ENCODE measurements around the gene FGF13. TPM values are rescaled to one million over a fixed set of nuclear protein-coding genes. Genes with fewer than 3 reads are reported as not detected.

Gene FGF13
- 25.3 TPM for total RNA-seq (ENCODE audit: insufficient read depth, low replicate concordance)

DNA sequence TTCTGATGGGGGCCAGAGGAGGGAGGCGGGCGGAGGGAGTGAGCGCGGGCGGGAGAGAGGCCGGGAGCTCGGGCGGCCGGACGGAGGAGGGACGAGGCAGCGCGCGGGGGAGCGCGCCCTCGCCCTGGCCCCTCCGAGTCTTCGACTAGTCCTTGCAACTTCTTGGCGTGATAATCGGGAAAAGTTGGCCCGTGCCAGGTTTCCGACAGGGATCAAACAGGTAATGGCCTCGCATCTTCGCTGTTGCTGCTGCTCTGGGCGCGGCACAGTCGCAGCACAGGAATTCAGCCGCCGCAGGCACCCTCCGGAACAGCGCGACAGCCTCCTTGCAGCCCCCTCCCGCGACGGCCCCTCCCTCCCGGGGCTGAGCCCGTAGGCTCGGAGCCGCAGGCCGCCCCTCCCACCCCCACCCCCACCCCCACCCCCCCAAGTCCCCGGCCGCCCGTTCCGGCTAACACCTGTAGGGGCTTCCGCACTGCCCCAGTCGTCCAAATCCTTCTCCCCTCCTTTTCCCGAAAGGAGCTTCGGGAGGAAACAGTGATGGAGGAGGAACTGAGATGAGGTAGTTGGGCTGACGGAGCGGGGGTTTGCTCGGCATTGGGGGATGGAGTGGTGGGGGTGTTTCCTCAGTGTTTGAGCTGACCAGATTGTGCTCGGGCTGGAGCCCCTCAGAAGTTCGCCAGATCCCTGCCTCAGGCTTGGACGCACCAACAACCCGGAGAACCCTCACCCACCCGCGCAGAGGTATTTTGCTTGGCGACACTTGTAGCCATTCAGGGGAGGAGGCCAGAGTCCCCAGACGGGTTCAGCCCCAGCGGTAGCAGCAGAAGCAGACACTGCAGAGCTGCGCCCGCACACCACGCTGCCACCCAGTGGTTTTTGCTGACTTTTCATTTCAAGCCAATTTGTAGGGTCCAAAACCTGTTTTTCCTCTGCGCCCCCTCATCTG lies at the start of gene FGF13:
FGF13 (minus strand) TSS at position 319 of the 949 bp plus-strand sequence. CDS start 714 bp downstream, outside the sequence.
- peak; percentile 57 for DNase-seq (ENCODE audit: low spot score)

DNA sequence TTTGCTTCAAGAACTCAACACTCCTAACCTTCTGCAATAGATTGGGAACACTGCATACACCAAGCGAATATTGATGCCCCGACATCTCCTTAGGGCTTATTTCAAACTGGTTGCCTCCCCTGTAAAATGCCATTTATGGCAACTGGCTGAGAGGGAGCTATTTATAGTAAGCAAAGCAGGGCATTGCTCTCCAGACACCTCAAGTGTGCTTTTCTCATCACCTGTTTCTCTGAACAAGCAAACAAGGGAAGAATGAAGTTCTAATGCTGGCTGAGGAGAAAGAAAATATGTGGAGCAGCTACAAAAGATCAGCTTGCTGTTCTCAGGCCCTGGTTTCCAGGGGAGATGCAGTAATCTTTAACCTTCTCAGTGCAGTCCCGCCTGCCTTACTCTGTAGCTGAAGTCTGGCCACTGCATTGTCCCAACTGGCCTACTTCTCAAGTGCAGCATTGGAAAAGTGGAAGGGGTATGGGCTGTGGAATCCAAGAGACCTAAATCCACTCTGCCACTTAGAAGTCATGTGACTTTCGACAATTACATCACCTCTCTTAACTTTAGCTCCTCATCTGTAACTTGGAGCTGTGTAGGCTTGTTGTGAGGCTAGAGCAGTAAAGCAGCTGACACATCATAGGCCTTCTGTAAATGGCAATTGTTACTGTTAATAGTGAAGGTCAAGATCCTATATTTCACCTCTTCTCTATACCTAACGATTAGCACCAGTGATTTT lies 47.9 kb upstream of the FGF13 start:
- no peak for DNase-seq (ENCODE audit: low spot score)

- peak; percentile 47 for DNase-seq (ENCODE audit: low spot score)
Observed at GRCh38 chrX:138756234-138756633, 44.7 kb upstream of the FGF13 start.

DNA sequence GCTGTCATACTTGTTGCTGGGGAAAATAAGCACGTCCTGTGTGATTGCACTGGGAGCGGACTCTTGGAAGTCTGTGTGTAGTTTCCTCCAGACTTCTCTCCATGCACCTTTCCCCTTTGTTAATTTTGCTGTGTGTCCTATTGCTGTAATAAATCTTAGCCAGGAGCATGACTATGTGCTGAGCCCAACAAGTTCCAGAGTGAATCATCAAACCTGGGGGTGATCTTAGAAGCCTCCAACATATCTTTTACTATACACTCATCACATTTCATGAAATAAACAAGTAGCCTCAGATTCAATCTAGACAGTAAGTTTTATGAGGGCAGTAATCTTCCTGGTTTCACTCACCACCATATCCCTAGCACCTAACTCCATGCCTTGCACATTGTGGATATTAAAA lies 43.3 kb upstream of the FGF13 start:
- DNase-seq (ENCODE audit: low spot score) = no peak

DNA sequence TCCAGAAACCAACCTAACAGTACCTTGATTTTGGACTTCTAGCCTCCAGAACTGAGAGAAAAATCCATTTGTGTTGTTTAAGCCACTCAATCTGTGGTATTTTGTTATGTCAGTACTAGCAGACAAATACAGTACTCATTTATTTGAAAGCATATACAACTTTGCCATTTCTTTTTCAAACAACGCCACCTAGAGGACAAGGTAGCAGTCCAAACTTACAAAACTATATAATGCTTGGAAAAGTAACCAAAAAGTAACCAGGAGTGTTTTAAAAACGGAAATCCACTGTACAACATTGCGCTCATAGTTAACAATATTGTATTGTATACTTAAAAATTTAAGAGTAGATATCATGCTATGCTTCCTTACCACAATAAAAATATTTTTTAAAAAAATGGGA lies 37.0 kb upstream of the FGF13 start:
- DNase-seq (ENCODE audit: low spot score) = peak; percentile 15

- DNase-seq (ENCODE audit: low spot score) = peak; percentile 46
Observed at GRCh38 chrX:138745196-138745595, 33.7 kb upstream of the FGF13 start.

DNA sequence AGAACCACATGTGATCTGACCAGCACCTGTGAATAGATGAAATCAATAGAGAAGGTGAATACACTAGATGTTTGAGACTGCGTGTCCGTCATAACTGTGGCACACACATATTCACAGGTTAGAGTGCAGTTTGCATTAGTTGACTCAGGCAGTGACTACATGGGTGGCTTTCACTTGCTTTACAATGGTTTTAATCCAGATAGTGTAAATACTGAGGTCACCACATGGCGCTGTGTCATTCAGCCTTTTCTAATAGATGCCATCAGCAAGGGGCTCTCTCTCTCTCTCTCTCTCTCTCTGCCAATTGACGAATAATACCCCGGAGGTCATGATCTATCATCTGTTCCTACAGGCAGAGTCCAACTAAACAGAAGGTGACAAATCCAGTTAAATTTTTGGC lies 30.7 kb upstream of the FGF13 start:
- no peak for DNase-seq (ENCODE audit: low spot score)

GRCh38 chrX:138740341-138740740 lies 28.8 kb upstream of the FGF13 start:
- no peak for DNase-seq (ENCODE audit: low spot score)

GRCh38 chrX:138723301-138723700 lies 11.8 kb upstream of the FGF13 start:
- no peak for DNase-seq (ENCODE audit: low spot score)

DNA sequence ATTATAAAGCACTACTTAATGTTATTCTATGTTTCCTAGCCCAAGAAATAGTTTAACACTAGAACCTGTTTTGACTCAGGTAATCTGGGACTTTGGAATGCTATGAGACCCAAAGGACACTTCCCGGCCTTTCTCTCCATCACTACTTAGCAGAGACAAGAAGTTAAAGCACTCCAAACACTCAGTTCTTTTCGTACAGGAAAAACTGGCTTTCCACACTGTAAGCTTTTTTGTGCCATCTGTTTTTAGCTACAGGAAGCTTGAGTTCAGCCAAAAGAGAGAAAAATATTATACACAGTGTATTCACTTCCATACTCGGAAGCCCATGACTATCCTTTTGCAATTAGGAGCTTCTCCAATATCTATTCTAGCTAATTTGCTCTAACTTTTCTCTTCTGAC lies 7.9 kb upstream of the FGF13 start:
- peak; percentile 39 for DNase-seq (ENCODE audit: low spot score)

GRCh38 chrX:138718941-138719340 lies 7.4 kb upstream of the FGF13 start:
- DNase-seq (ENCODE audit: low spot score) = peak; percentile 53

DNA sequence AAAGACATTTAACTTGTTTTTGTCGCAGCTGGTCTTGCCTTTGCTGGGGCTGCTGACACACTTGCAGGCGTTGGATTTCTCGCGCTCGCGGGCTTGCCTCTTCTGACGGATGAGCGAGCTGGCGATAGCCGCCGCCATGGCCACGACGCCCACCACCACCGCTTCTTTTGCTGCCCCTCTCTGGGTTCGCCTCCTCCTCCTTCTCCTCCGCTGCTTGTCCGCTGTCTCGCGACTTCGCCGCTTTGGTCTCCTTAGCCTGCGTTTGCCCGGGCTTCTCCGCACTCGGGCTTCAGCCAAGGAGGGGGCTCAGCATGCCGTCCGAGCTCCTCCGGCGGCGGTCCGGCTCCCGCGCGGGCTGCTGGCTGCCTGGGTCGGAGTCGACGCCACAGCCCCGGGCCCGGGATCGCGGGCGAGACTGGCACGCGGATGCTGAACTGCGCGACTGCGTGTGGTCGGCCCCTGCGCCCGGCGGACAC lies 613 bp downstream of the FGF13 start:
- no peak for DNase-seq (ENCODE audit: low spot score)

DNA sequence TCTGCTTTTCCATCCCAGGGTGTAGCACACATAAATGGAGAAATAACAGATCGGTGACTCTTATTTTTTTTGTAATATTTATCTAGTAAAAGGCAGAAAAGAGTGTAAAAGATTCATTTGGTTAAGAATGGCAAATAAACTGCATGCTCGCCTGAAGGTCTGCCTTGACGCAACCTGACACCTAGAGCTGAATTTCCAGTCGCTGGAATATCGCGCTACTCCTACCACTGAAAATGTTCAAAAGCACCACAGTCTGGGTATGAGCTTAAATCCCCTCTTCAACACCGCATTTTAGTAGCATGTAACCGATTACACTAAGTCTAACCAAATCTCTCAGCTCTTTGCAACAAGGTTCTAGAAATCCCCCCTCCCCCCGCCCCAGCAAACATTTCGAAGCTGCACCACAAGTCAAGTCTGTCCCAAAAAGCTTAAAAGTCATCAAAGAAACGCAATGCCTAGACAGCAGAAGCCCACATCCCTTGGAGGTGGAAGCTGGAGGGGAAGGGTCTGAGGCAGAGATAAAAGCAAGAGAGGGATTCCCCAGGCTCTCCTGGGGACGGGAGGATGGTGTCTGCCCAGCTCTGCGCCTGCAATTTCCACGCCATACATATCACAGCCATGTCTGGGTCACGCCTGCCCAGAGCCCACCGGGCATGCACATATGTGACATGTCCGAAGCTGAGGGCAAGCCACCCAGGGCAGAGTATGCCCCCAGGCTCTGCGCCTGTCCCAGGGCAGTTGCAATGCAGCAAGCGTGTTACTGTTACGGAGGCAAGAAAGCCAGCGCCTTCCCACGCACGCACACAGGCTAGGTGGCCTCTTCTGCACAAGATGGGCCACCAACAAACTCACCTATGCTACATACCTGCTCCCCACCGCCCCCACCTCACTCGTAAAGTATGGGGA lies 1.4 kb downstream of the FGF13 start:
- DNase-seq (ENCODE audit: low spot score) = peak; percentile 14

DNA sequence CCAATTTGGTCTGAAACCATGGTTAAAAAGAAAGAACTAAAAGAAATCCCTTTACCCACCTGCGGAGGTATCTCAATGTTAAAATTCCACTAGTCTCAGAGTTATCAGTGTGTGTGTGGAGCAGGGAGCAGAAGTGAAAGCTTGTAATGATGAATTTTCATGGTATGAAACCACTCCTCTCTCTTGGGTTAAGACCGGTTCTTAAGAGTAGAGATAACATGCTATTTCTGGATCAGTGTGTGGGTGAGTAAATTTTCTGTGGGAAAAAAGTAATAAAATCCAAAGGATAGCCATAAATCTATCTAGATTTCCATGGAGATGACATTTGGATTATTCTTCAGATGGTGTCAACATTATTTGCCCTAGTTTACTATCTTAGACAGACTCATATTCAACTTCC lies 3.2 kb downstream of the FGF13 start:
- DNase-seq (ENCODE audit: low spot score) = peak; percentile 30

GRCh38 chrX:138704596-138704995 lies 6.9 kb downstream of the FGF13 start:
- no peak for DNase-seq (ENCODE audit: low spot score)

GRCh38 chrX:138704101-138704500 lies 7.4 kb downstream of the FGF13 start:
- no peak for DNase-seq (ENCODE audit: low spot score)

GRCh38 chrX:138692591-138692990 lies 18.9 kb downstream of the FGF13 start:
- DNase-seq (ENCODE audit: low spot score) = peak; percentile 23

GRCh38 chrX:138691186-138691585 lies 20.3 kb downstream of the FGF13 start:
- no peak for DNase-seq (ENCODE audit: low spot score)

- DNase-seq (ENCODE audit: low spot score) = no peak
Observed at GRCh38 chrX:138690591-138690990, 20.9 kb downstream of the FGF13 start.

DNA sequence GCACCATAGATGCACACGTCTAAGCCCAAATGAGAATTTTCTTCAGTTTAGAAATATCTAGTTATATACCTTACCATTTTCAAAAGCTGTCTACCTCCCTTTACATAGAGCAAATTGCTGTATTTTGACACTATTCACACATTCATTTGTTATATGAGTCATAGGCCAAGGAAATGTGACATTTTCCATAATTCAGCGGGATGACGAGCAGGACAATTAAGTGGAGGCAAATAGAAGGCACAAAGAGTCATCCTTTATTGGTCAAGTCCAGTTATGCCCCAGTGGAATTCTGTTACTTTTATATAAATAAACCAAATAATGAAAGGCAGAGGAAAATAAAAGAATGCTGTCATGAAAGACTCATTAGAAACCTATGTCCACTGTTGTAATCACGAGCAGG lies 27.9 kb downstream of the FGF13 start:
- DNase-seq (ENCODE audit: low spot score) = no peak

DNA sequence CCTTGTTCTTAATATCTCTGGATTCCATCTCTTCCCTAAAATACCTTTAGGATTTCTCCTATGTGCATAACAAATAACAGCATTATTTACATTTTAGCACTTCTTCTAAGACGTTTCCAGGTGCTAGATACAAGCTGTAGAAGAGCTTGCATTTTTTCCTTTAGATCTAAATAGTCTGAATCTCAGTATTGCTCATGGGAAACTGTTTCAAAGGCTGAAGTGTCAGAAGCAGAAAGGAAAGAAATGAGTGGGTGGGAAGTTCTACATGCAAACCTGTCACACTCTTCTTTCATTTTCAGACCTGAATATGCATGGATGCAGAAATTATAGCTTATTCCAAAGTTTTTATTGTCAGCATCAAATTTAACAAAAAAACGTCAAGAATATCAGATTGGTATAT lies 41.8 kb downstream of the FGF13 start:
- no peak for DNase-seq (ENCODE audit: low spot score)

Measured in umbilical cord (tissue), 2 donors.